Activated naive CD8-positive, alpha-beta T cell treated with anti-CD3 and anti-CD28 coated beads for 36 hours (primary cell): ENCODE results near the gene CEP57L1. TPM values are rescaled to one million over a fixed set of nuclear protein-coding genes. Genes with fewer than 3 reads are reported as not detected.

Experiments
- DNase-seq: peaks from one replicate; pipeline ENCODE4 v3.0.0; 2021
- H3K27ac Mint-ChIP-seq: one replicate; pipeline ENCODE4 v1.8.0; 2022; ENCODE audit warnings: mild to moderate bottlenecking, moderate library complexity, mixed read lengths
- H3K27me3 Mint-ChIP-seq: one replicate; pipeline ENCODE4 v1.8.0; 2022; ENCODE audit warnings: mild to moderate bottlenecking, mixed read lengths
- H3K36me3 Mint-ChIP-seq: one replicate; pipeline ENCODE4 v1.8.0; 2021; ENCODE audit warnings: mild to moderate bottlenecking, mixed read lengths
- H3K4me1 Mint-ChIP-seq: one replicate; pipeline ENCODE4 v1.8.0; 2021; ENCODE audit warnings: mixed read lengths
- H3K4me3 Mint-ChIP-seq: one replicate; pipeline ENCODE4 v1.8.0; 2022; ENCODE audit warnings: mild to moderate bottlenecking, moderate library complexity, mixed read lengths
- H3K9me3 Mint-ChIP-seq: one replicate; pipeline ENCODE4 v1.8.0; 2022; ENCODE audit warnings: mixed read lengths
- total RNA-seq, 2 experiments: library from RNA; stranded (reverse); gene quantifications; one replicate each; pipeline ENCODE4 v1.2.3, GENCODE V29; 2021

The CEP57L1 gene
- 10 to 100 TPM; 22.4 to 25.1 TPM for total RNA-seq

DNA sequence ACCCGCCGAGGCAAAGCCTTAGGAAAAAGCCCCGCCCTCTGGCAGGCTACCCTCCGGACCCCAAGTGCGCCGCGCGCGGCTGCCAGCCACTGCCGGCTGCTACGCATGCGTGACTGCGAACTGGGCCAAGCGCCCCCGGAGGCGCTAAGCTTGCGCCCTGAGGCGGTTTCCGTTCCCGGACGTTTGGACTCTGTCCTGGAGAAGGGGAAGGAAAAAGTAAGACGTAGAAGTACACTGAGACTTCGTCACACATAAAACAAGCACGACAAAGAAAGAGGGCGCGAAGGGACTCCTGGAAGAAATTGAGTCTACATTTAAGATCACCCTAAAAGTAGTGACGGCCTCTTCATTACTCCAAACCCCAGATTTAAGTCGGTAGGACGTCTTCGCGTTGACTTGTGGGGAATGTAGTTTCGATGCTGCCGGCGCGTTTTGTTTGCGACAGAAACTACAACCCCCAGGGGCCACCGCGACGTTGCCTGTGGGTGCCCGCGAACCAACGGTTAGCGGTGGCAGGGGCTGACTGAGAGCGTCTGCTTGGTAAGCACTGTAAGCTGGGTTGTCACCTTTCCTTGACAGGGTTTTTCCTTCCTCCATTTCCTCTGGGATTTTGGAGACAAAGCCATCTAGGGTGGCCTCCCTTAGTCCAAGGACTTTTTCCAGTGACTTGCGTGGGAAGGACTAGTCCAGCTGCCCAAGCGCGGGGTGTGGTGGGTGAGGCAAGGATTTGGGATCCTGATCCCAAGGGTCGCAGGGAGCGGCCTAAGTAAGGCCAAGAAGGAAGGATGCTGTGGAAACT lies at the start of gene CEP57L1:
Gene CEP57L1 (plus strand): TSS at position 472 of the 799 bp plus-strand sequence. CDS start 49,715 bp downstream, outside the sequence.
- peak within 1 kb of the TSS; percentile 99 for H3K27ac Mint-ChIP-seq
- no peaks in the 10 kb centered on the region for H3K27me3 Mint-ChIP-seq
- DNase-seq, result peak; percentile 92
- H3K4me1 Mint-ChIP-seq, result peaks cover 28% of the 10 kb centered on the region
- H3K36me3 Mint-ChIP-seq, result peaks cover 11% of the 10 kb centered on the region
- peak within 1 kb of the TSS; percentile 91 for H3K4me3 Mint-ChIP-seq
- H3K9me3 Mint-ChIP-seq, result no peaks in the 10 kb centered on the region

DNA sequence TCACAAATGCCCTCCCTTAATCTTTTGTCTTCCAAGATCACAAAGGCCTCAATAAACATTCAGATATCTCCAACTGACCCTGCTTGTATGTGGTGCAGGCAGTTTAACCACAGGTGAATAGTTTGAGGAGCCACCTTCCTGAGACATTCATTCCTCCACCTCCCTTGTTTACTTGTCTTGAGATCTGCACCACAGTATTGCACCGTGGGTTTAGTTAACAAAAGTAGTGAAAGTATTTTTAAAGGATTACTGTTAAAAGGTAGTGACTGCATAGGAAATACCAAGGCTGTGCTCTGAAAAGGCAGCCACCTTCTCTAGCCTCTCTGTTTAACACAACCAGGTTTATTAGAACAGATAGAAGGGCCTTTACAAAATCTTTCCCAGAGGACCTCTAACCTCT lies 47.1 kb upstream of the CEP57L1 start:
- H3K27ac Mint-ChIP-seq, result no peak overlapping the region
- peaks cover 20% of the 10 kb centered on the region for H3K4me1 Mint-ChIP-seq
- H3K9me3 Mint-ChIP-seq, result no peaks in the 10 kb centered on the region
- no peaks in the 10 kb centered on the region for H3K27me3 Mint-ChIP-seq
- peaks cover 4% of the 10 kb centered on the region for H3K36me3 Mint-ChIP-seq
- no peak overlapping the region for H3K4me3 Mint-ChIP-seq
- no peak for DNase-seq

DNA sequence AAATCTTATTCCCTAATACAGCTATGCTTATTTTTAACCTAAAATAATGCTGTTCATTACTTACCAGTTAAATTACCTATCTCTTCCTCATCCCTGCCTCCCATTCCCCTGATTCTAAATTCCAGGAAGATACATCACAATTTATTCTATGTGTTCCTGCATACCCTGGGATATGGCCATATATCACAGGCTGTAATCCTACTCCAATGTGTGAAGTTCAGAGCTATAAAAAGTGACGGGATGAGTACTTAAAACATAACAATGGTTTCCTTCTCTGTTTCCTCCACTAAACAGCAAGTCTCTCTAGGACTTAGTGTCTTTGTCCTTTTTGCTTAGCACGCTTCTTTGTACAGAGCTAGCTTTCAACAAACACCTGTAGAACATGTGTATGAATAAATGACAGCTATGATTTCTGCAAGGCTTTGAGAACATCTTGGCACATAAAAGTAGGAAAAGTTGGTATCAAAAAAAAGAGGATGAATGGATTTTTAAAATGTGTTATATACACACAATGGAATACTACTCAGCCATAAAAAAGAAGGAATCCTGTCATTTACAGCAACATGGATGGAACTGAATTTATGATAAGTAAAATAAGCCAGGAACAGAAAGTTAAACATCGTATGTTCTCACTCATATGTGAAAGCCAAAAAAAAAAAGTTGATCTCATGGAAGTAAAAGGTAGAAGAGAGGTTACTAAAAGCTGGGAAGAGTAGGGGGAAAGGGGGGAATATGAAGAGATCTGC lies 46.5 kb upstream of the CEP57L1 start:
- Mint-ChIP-seq H3K27ac (no peak overlapping the region), H3K4me3 (no peak overlapping the region), H3K27me3 (no peaks in the 10 kb centered on the region), H3K9me3 (no peaks in the 10 kb centered on the region), H3K36me3 (peaks cover 4% of the 10 kb centered on the region), H3K4me1 (peaks cover 23% of the 10 kb centered on the region)
- no peak for DNase-seq

DNA sequence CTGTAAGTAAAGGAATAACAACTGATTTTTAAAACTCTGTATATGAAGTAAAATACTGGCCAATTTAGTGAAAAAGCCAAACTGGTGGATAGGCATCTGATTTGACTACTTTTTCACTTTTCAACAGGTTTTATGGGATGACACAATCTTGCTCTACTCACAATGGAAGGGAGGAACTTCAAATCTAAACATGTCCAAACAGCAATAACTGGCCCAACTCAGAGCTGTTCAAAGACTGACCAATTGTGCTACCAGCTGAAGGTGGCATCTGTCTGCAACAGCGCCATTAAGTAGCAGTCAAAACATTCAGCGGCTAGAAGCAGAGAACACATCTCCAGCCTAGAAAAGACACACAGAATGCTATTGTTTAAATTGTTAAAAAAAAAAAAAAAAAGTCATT lies 45.3 kb upstream of the CEP57L1 start:
- Mint-ChIP-seq H3K4me3 (no peak overlapping the region), H3K27me3 (no peaks in the 10 kb centered on the region), H3K4me1 (peaks cover 23% of the 10 kb centered on the region), H3K9me3 (no peaks in the 10 kb centered on the region), H3K36me3 (peaks cover 2% of the 10 kb centered on the region), H3K27ac (no peak overlapping the region)
- DNase-seq, result no peak

DNA sequence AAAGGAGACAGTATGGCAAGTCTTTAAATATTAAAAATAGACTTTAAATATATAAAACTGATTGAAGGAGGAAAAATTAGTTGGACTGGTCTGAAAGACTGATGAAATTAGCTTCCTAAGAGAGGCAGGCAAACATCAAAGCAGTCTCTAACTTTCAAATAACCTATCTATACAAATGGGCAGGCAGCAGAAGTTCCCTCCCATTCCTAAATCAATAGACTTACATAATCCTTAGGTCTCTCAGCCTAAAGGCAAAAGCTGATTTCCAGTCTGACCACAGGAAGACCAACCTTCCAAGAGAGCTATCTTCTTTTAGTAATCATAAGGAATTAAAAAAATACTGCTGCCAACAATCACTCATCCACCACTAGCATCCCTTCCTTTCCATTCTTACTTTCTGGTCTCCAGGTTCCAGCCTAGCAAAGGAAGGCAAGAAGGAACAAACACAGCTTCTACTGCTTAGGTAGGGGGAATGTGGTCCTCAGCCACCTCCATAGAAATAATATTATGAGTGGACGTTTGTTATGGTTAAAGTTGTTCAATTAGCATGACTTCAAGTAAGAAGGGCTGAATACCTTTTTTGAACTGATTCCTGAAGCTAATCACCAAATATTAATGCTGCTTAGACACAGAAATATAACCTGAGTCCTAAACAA lies 44.7 kb upstream of the CEP57L1 start:
- H3K27ac Mint-ChIP-seq, result no peak overlapping the region
- peaks cover 2% of the 10 kb centered on the region for H3K36me3 Mint-ChIP-seq
- peaks cover 23% of the 10 kb centered on the region for H3K4me1 Mint-ChIP-seq
- H3K4me3 Mint-ChIP-seq, result no peak overlapping the region
- no peaks in the 10 kb centered on the region for H3K27me3 Mint-ChIP-seq
- no peaks in the 10 kb centered on the region for H3K9me3 Mint-ChIP-seq
- no peak for DNase-seq

DNA sequence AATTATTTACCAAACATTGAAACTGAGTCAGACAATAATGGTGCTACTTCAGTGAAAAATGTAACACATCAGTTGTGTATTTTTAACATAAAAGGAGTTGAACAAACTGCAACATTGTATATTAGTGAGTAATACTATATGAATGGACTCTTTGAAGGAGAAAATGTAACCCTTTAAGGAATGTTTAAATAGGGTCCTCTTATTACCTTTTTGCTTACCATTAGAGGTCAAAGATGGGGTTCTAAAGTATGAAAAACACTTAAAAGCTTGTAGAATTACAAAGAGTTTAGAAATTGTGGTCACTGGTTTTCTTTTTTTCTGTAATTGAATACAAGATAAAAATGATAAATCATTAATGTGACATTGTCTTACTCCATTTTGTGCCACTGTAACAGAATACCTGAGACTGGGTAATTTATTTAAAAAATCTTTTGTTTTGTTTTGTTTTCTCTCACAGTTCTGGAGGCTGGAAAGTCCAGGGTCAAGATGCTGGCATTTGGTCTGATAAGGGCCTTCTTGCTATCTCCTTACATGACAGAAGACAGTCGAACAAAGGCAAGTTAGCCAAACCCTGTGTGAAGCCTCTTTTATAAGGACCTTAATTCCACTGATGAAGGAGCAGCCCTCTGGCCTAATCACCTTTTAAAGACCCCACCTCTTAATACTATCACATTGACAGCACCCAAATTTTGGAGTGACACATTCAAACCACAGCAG lies 43.8 kb upstream of the CEP57L1 start:
- H3K4me1 Mint-ChIP-seq, result peaks cover 23% of the 10 kb centered on the region
- no peaks in the 10 kb centered on the region for H3K9me3 Mint-ChIP-seq
- no peak overlapping the region for H3K4me3 Mint-ChIP-seq
- peaks cover 2% of the 10 kb centered on the region for H3K36me3 Mint-ChIP-seq
- H3K27me3 Mint-ChIP-seq, result no peaks in the 10 kb centered on the region
- DNase-seq, result no peak
- no peak overlapping the region for H3K27ac Mint-ChIP-seq

DNA sequence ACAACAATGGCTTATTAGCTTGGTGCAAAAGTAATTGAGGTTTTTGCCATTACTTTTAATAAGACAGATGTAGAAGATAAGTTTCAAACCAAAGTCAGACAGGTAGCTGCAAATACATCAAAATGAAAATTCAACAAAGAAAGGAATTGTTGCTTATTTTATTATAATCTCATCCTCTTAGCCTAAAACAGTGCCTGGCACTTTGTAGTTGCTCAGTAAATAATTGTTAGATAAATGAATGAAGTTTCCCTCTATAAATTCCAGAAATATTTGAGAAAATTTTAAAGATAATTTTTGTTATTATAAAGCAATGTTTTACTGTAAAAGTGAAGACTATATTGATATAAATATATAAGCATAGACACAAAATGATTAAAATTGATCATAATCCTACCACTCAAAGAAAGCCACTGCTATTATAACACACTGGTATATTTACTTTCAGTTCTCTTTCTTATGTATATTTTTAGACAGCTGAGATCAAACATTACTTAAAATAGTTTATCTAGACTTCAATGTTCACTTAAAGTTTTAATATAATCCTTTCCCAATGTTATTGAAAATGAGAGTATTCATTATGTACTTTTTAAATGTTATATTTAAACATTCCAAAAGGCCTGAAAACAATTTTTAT lies 43.2 kb upstream of the CEP57L1 start:
- H3K4me1 Mint-ChIP-seq, result peaks cover 27% of the 10 kb centered on the region
- no peaks in the 10 kb centered on the region for H3K9me3 Mint-ChIP-seq
- H3K36me3 Mint-ChIP-seq, result peaks cover 2% of the 10 kb centered on the region
- H3K27ac Mint-ChIP-seq, result no peak overlapping the region
- no peaks in the 10 kb centered on the region for H3K27me3 Mint-ChIP-seq
- H3K4me3 Mint-ChIP-seq, result no peak overlapping the region
- DNase-seq, result no peak

DNA sequence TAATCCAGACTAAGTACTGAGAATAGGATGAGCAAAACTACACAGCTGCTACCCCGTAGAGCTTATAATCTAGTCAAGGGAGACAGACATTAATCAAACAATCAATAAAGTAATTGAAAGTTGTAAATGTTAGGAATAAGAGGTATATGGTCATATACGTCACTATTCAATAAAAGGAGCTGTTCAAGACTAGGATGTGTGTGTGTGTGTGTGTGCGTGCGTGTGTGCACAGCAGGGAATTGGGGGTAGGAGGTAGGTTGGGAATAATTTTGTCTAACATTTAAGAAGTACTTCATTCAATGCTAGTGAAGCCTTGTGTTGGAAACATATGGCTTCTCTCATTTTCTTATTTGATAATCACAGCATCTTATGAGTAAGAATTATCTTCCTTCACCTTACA lies 42.5 kb upstream of the CEP57L1 start:
- DNase-seq, result no peak
- Mint-ChIP-seq H3K27ac (no peak overlapping the region), H3K4me3 (no peak overlapping the region), H3K27me3 (no peaks in the 10 kb centered on the region), H3K9me3 (no peaks in the 10 kb centered on the region), H3K4me1 (peaks cover 29% of the 10 kb centered on the region), H3K36me3 (peaks cover 2% of the 10 kb centered on the region)

DNA sequence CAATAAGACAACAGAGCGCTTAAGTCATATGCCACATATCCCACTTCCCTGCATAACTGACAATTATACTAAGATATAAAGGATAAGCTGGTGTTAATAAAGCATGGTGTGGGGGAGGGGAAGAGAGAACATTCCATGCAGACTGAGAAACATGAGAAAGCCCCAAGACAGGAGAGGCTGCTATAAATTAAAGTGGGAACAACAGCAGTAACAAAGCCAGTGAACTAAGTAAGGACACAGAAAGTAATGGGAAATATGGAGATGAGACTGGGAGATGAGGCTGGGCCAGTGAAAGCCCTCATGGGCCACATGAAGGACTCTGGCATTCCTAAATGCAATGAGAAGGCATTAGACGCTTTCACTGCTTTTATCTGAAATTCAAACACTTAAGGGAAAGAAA lies 42.0 kb upstream of the CEP57L1 start:
- Mint-ChIP-seq H3K27me3 (no peaks in the 10 kb centered on the region), H3K36me3 (peaks cover 2% of the 10 kb centered on the region), H3K27ac (no peak overlapping the region), H3K9me3 (no peaks in the 10 kb centered on the region), H3K4me3 (no peak overlapping the region), H3K4me1 (peaks cover 30% of the 10 kb centered on the region)
- no peak for DNase-seq

DNA sequence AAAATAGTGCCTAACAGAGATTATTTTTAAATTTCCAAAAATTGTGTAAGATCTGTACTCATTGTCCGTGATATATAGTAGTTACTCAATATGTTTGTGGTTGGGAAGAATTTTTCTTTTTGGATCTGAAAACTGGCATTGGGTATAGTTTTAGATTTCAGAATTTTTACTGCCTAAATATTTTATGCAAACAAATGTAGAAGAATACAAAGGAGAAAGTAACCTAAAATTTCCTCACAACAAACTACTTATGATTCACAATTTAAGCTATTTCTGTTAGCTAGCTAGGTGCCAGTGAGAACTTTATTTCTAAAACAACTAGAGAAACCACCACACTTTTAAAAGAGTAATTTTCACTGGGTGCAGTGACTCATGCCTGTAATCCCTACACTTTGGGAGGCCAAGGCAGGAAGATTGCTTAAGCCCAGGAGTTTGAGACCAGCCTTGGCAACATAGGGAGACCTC lies 39.5 kb upstream of the CEP57L1 start:
- H3K4me3 Mint-ChIP-seq, result no peak overlapping the region
- no peaks in the 10 kb centered on the region for H3K27me3 Mint-ChIP-seq
- H3K9me3 Mint-ChIP-seq, result no peaks in the 10 kb centered on the region
- peaks cover 43% of the 10 kb centered on the region for H3K4me1 Mint-ChIP-seq
- no peak for DNase-seq
- H3K27ac Mint-ChIP-seq, result no peak overlapping the region
- H3K36me3 Mint-ChIP-seq, result no peaks in the 10 kb centered on the region

DNA sequence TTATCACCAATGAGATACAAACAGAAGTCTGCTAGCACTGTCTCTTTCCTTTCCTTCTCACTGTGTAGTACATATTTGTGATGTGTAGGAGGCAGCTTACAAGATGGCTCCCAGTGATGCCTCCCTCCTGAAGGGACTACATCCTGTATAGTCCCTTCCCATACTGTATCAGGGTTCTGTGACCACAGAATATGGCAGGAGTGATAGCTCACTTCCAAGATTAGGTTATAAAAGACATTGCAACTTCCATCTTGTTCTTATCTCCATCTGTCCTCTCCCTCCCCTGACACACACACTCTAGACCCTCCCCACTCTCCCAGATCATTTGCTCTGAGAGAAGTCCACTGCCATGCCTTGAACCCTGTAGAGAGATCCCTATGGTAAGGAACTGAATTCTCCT lies 38.6 kb upstream of the CEP57L1 start:
- peaks cover 42% of the 10 kb centered on the region for H3K4me1 Mint-ChIP-seq
- no peaks in the 10 kb centered on the region for H3K27me3 Mint-ChIP-seq
- H3K4me3 Mint-ChIP-seq, result no peak overlapping the region
- H3K36me3 Mint-ChIP-seq, result no peaks in the 10 kb centered on the region
- H3K9me3 Mint-ChIP-seq, result no peaks in the 10 kb centered on the region
- no peak for DNase-seq
- no peak overlapping the region for H3K27ac Mint-ChIP-seq

DNA sequence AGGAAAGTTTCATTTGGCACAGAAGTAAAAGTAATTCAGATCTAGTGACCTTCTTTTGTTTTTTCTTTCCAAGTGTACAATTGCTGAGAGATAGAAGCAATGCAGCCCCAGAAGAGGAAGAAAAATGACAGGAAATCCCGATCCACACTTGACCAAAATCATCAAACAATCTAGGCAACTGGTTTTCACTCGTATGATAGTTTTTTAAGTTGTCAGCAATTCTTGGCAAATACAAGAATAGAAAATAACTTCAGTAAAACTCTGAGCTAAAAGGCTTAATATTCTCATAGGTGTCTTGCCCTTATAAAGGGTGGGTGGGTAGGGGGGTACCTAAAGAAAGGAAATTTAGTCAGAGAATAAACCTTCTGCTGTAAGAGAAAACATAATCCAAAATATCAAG lies 36.7 kb upstream of the CEP57L1 start:
- Mint-ChIP-seq H3K27me3 (no peaks in the 10 kb centered on the region), H3K27ac (no peak overlapping the region), H3K4me3 (no peak overlapping the region), H3K36me3 (no peaks in the 10 kb centered on the region), H3K9me3 (no peaks in the 10 kb centered on the region), H3K4me1 (peaks cover 39% of the 10 kb centered on the region)
- no peak for DNase-seq

DNA sequence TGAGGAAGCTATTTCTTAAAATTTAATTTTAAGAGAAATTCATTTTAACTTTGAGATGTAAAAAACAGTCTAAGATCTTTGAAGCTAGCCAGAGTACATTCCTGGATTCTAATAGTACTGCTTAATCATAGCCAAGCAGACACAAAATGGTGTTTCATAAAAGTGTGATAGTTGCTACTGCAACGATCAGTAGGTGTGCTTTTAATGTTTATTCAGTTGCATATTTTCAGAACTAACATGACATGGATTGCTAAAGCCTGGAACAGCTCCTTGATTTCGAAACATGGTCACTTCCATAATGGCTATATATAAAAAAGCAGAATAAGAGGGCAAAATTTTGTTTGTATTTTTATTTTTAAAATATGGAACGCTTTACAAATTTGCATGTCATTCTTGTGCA lies 36.2 kb upstream of the CEP57L1 start:
- no peak for DNase-seq
- peak overlapping the region; percentile 78 for H3K27ac Mint-ChIP-seq
- peak overlapping the region; percentile 12 for H3K4me3 Mint-ChIP-seq
- no peaks in the 10 kb centered on the region for H3K36me3 Mint-ChIP-seq
- no peaks in the 10 kb centered on the region for H3K27me3 Mint-ChIP-seq
- H3K9me3 Mint-ChIP-seq, result no peaks in the 10 kb centered on the region
- peaks cover 41% of the 10 kb centered on the region for H3K4me1 Mint-ChIP-seq

DNA sequence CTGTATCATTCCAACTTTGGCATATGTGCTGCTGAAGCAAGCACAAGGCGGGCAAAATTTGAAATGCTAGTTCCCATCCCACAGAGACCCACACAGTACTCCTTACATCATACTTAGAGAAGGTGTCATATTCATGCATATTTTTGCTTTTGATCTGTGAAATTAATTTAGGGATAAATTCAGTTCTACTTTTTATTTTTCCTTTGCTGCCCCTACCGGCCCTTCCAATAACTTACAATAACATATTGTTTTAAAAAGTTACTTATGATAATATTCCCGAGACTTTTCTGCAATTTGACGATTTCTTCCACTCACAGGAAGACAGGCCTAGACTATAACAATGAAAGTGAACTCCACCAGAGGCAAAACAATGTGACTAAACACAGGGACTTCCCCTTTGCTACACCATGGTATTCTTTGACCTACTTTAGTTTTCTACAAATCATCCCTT lies 35.7 kb upstream of the CEP57L1 start:
- no peak for DNase-seq

More for the DNA sequence above, 35.7 kb upstream of the CEP57L1 start:
- Mint-ChIP-seq H3K36me3 (no peaks in the 10 kb centered on the region), H3K4me1 (peaks cover 43% of the 10 kb centered on the region), H3K9me3 (no peaks in the 10 kb centered on the region), H3K4me3 (peak overlapping the region; percentile 32), H3K27ac (peak overlapping the region; percentile 78), H3K27me3 (no peaks in the 10 kb centered on the region)
